B cell (primary cell): ENCODE data around the gene AGBL4. TPM values are rescaled to one million over a fixed set of nuclear protein-coding genes. Genes with fewer than 3 reads are reported as not detected.

ENCODE experiments used
- ATAC-seq: fragments of 200-7000 bp; cut with Tn5 transposase; one replicate; pipeline ENCODE4 v1.10.0; 2021; ENCODE audit warnings: low read depth, mild to moderate bottlenecking, moderate number of reproducible peaks, moderate library complexity
- CTCF ChIA-PET: fragments of 350-600 bp; sonication (Branson Sonifier 250); formaldehyde crosslinking; loops from one replicate; lab custom pipeline; 2021; ENCODE audit warnings: antibody characterized with exemption, inconsistent platforms; lab: Charles Lee
- POLR2A ChIA-PET: fragments of 350-600 bp; sonication (Branson Sonifier 250); formaldehyde crosslinking; loops from one replicate; lab custom pipeline; 2021; ENCODE audit warnings: antibody characterized with exemption; lab: Charles Lee
- DNase-seq: peaks from one replicate; pipeline ENCODE4 v3.0.0; 2013
- H2AFZ ChIP-seq: 2 replicates; pipeline ENCODE4 v1.6.1; 2012; ENCODE audit warnings: mild to moderate bottlenecking, low read depth, low read length; ENCODE audit not compliant: insufficient read depth, poor library complexity, severe bottlenecking
- H3K27ac ChIP-seq, 2 donors: 1 replicate in 1 of 2; 2 replicates in 1 of 2; pipeline ENCODE4 v1.5.1; 2012 to 2013; ENCODE audit warnings: low read length in 2 of 2, mild to moderate bottlenecking in 2 of 2, moderate library complexity in 1 of 2
- H3K27me3 ChIP-seq, 4 experiments: fragments of 200-600 bp in 1 of 4; sonication (generic) in 1 of 4; replicated peaks in 1 of 4; 1 replicate in 2 of 4; 2 replicates in 2 of 4; pipeline versions ENCODE4 v1.6.1 to v1.7.0; 2013 to 2016; ENCODE audit warnings: low read length in 3 of 4, mild to moderate bottlenecking in 2 of 4, mixed read lengths in 1 of 4, moderate library complexity in 1 of 4; ENCODE audit not compliant: insufficient read depth in 4 of 4, control insufficient read depth in 3 of 4; ENCODE audit errors: control extremely low read depth in 1 of 4
- H3K36me3 ChIP-seq, 2 experiments: replicated peaks in 1 of 2; 1 replicate in 1 of 2; 2 replicates in 1 of 2; pipeline versions ENCODE4 v1.6.1 to v1.7.1; 2013; ENCODE audit warnings: low read length in 1 of 2; ENCODE audit not compliant: insufficient read depth in 2 of 2, control insufficient read depth in 1 of 2; ENCODE audit errors: control extremely low read depth in 1 of 2, extremely low read depth in 1 of 2
- H3K4me1 ChIP-seq, 2 donors: fragments of 200-600 bp in 1 of 2; sonication (generic) in 1 of 2; 1 replicate in 1 of 2; 2 replicates in 1 of 2; pipeline versions ENCODE4 v1.5.1 to v1.6.1; 2013 to 2017; ENCODE audit warnings: low read length in 2 of 2; ENCODE audit not compliant: control insufficient read depth in 2 of 2, insufficient read depth in 2 of 2
- H3K4me2 ChIP-seq: replicated peaks from 2 replicates; pipeline ENCODE3; 2012; ENCODE audit warnings: mild to moderate bottlenecking, low read depth, low read length; ENCODE audit not compliant: poor library complexity, severe bottlenecking
- H3K4me3 ChIP-seq, 5 experiments: fragments of 200-600 bp in 1 of 5; sonication (generic) in 1 of 5; 1 replicate in 3 of 5; 2 replicates in 2 of 5; pipeline versions ENCODE4 v1.5.1 to v1.7.0; 2011 to 2016; ENCODE audit warnings: low read length in 4 of 5, mild to moderate bottlenecking in 4 of 5, low read depth in 2 of 5, control low read depth in 1 of 5, moderate library complexity in 1 of 5; ENCODE audit not compliant: insufficient read depth in 1 of 5; ENCODE audit errors: control extremely low read depth in 1 of 5, extremely low read depth in 1 of 5
- H3K79me2 ChIP-seq: fragments of 200-600 bp; sonication (generic); one replicate; pipeline ENCODE4 v1.6.0; 2016; ENCODE audit warnings: low read length; ENCODE audit not compliant: control insufficient read depth, insufficient read depth
- H3K9ac ChIP-seq: fragments of 200-600 bp; sonication (generic); 2 replicates; pipeline ENCODE4 v1.6.1; 2017; ENCODE audit warnings: mild to moderate bottlenecking, low read length, moderate library complexity
- H3K9me3 ChIP-seq, 3 donors: one replicate each; pipeline versions ENCODE4 v1.6.1 to v1.7.1; 2013; ENCODE audit warnings: low read length in 2 of 3; ENCODE audit not compliant: control insufficient read depth in 2 of 3, insufficient read depth in 1 of 3; ENCODE audit errors: control extremely low read depth in 1 of 3
- H4K20me1 ChIP-seq: 2 replicates; pipeline ENCODE4 v1.6.0; 2012; ENCODE audit warnings: mild to moderate bottlenecking, low read length; ENCODE audit not compliant: insufficient read depth, control insufficient read depth, poor library complexity, severe bottlenecking
- H3K27ac Mint-ChIP-seq: one replicate; pipeline ENCODE4 v1.8.0; 2021; ENCODE audit warnings: mixed read lengths
- H3K27me3 Mint-ChIP-seq: one replicate; pipeline ENCODE4 v1.8.0; 2021; ENCODE audit warnings: mixed read lengths
- H3K4me1 Mint-ChIP-seq: one replicate; pipeline ENCODE4 v1.8.0; 2021; ENCODE audit warnings: mixed read lengths
- H3K4me3 Mint-ChIP-seq: one replicate; pipeline ENCODE4 v1.8.0; 2021; ENCODE audit warnings: mixed read lengths
- H3K9me3 Mint-ChIP-seq: one replicate; pipeline ENCODE4 v1.8.0; 2022; ENCODE audit warnings: mixed read lengths; ENCODE audit not compliant: insufficient read depth
- CTCF ChIP-seq: fragments of 200-600 bp; IDR thresholded peaks from one replicate; pipeline ENCODE4 v1.8.0; 2022; ENCODE audit warnings: antibody characterized with exemption, mild to moderate bottlenecking
- EZH2 ChIP-seq: IDR thresholded peaks from 2 replicates; pipeline ENCODE4 v1.6.1; 2012; ENCODE audit warnings: borderline replicate concordance, low read depth, mild to moderate bottlenecking, moderate library complexity, low read length; ENCODE audit not compliant: insufficient read depth, poor library complexity, severe bottlenecking
- WGBS: methylation state at CpG from one replicate; pipeline ENCODE4 v1.1.5; 2013; ENCODE audit warnings: missing lambda C conversion rate; ENCODE audit not compliant: insufficient coverage; 5-methylcytosine and 5-hydroxymethylcytosine counted together
- intact Hi-C: fragments of 100-400 bp; cut with micrococcal nuclease; formaldehyde crosslinking; loops from one replicate; pipeline ENCODE4 v1.10.0; 2022
- polyA plus RNA-seq: library from polyadenylated mRNA; depleted of rRNA; stranded (reverse); fragments of >200 nt; gene quantifications from 2 replicates; pipeline ENCODE4 v1.2.3, GENCODE V29; 2012
- total RNA-seq, 2 donors: library from RNA; stranded (reverse); fragments of 120-200 nt in 1 of 2; gene quantifications; 1 replicate in 1 of 2; 2 replicates in 1 of 2; pipeline versions ENCODE4 v1.2.3 to v1.2.4, GENCODE V29; 2013 to 2022

AGBL4 gene
- total and polyA plus RNA-seq, 2 donors (not counting 1 experiment from before 2014, with no cell fraction given), result 0.07 to 0.12 TPM

- no peaks in the 10 kb centered on the region for H3K9me3 Mint-ChIP-seq
- Histone ChIP-seq H3K4me2 (no peak overlapping the region), H3K4me3 (no peak overlapping the region), H3K36me3 (no peaks in the 10 kb centered on the region), H3K79me2 (no peaks in the 10 kb centered on the region), H3K27me3 (no peaks in the 10 kb centered on the region), H2AFZ (no peak overlapping the region), H3K9me3 (no peaks in the 10 kb centered on the region), H4K20me1 (no peaks in the 10 kb centered on the region), H3K4me1 (no peaks in the 10 kb centered on the region), H3K27ac (no peak overlapping the region), H3K9ac (no peak overlapping the region)
- ChIA-PET POLR2A (no interaction called here), CTCF (no interaction called here)
- peaks cover 9% of the 10 kb centered on the region for H3K27me3 Mint-ChIP-seq
- DNase-seq (no peak), ATAC-seq (no peak)
- TF ChIP-seq CTCF (no peak), EZH2 (no peak)
- intact Hi-C loops, result no loop called here
- H3K4me3 Mint-ChIP-seq, result no peak overlapping the region
- no peak overlapping the region for H3K27ac Mint-ChIP-seq
- H3K4me1 Mint-ChIP-seq, result no peaks in the 10 kb centered on the region
Measured at GRCh38 chr1:48588061-48588460, 1435.7 kb downstream of the AGBL4 start.

GRCh38 chr1:48582408-48582807, 1441.3 kb downstream of the AGBL4 start:
- no peak overlapping the region for H2AFZ ChIP-seq
- no peak overlapping the region for H3K4me2 ChIP-seq
- H3K79me2 ChIP-seq, result no peaks in the 10 kb centered on the region
- H3K9me3 Mint-ChIP-seq, result no peaks in the 10 kb centered on the region
- no peaks in the 10 kb centered on the region for H3K36me3 ChIP-seq
- no peak overlapping the region for H3K4me3 Mint-ChIP-seq
- H3K27me3 ChIP-seq, result no peaks in the 10 kb centered on the region
- WGBS, result 100% methylated on average over 2 of the region's 3 CpGs
- H3K4me1 ChIP-seq, result no peaks in the 10 kb centered on the region
- H3K27ac ChIP-seq, result no peak overlapping the region
- no peak overlapping the region for H3K27ac Mint-ChIP-seq
- peaks cover 9% of the 10 kb centered on the region for H3K27me3 Mint-ChIP-seq
- ChIA-PET CTCF (no interaction called here), POLR2A (no interaction called here)
- ATAC-seq (no peak), DNase-seq (no peak)
- no peaks in the 10 kb centered on the region for H3K4me1 Mint-ChIP-seq
- H3K9me3 ChIP-seq, result no peaks in the 10 kb centered on the region
- intact Hi-C loops, result no loop called here
- H3K9ac ChIP-seq, result no peak overlapping the region
- H3K4me3 ChIP-seq, result no peak overlapping the region
- no peaks in the 10 kb centered on the region for H4K20me1 ChIP-seq
- TF ChIP-seq EZH2 (no peak), CTCF (no peak)
